SK-N-SH treated with all-trans-retinoic acid at 6 μM for 48 hours (cell line): ENCODE data around the gene GPD1.

Experiments
- ESRRG ChIP-seq: fragments of 250-450 bp; sonication (Bioruptor Pico); IDR thresholded peaks from 2 replicates; pipeline ENCODE4 v1.6.1; 2021; ENCODE audit warnings: mild to moderate bottlenecking
- OSR1 ChIP-seq: fragments of 250-450 bp; sonication (Bioruptor Pico); IDR thresholded peaks from 2 replicates; pipeline ENCODE4 v1.8.0; 2022; ENCODE audit warnings: moderate library complexity, mild to moderate bottlenecking, inconsistent platforms
- ZC3H10 ChIP-seq: fragments of 250-450 bp; sonication (Bioruptor Pico); IDR thresholded peaks from 2 replicates; pipeline ENCODE4 v1.5.1; 2021; ENCODE audit warnings: mild to moderate bottlenecking, moderate library complexity
- ZFP3 ChIP-seq: fragments of 250-450 bp; sonication (Bioruptor Pico); IDR thresholded peaks from 2 replicates; pipeline ENCODE4 v1.5.0; 2020; ENCODE audit warnings: mild to moderate bottlenecking, moderate library complexity
- ZFP30 ChIP-seq: fragments of 450-650 bp; formaldehyde crosslinking; IDR thresholded peaks from 2 replicates; pipeline ENCODE4 v1.5.0; 2022; ENCODE audit warnings: mild to moderate bottlenecking, moderate library complexity
- TF ChIP-seq, protein P1 (sequence below): fragments of 250-450 bp; sonication (Bioruptor Pico); IDR thresholded peaks from 2 replicates; pipeline ENCODE4 v1.8.0; 2020; ENCODE audit warnings: mild to moderate bottlenecking, moderate library complexity, borderline replicate concordance

DNA sequence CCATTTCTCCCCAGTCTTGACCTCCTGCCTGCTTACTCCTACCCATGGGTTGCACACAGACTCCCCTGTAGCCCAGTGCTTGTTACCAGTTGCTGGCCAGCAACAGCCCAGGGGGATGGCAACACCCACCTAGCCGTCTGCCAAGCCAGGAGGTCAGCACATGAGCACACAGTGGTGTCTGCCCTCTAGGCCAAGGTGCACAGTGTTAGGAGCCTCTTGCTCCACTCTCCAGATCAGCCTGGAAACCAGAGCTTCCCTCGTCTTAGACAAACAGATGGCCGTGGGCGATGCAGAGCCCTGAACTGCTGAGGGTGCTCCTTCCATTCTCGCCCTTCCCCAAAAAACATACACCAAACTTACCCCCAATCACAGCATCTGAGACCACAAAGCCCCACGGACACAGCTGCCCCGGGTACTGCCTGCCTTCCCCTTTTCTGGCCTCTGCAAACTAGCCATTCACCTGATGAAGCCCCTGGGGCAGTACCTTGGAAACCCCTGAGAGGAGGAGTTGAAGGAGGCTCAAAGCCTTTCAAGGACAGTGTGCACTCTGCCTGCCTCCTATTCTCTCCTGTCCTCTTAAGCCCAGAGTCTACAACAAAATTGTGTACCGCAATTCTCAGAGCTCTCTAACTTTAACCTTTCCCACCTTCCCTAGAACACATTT is 1.0 kb upstream of the GPD1 start:
- TF ChIP-seq ZFP3 (CRISPR knock-in tag), result no peak
- no peak for TF ChIP-seq ZC3H10 (CRISPR knock-in tag)
- no peak for TF ChIP-seq OSR1
- no peak for TF ChIP-seq ZFP30
- TF ChIP-seq, protein P1, sequence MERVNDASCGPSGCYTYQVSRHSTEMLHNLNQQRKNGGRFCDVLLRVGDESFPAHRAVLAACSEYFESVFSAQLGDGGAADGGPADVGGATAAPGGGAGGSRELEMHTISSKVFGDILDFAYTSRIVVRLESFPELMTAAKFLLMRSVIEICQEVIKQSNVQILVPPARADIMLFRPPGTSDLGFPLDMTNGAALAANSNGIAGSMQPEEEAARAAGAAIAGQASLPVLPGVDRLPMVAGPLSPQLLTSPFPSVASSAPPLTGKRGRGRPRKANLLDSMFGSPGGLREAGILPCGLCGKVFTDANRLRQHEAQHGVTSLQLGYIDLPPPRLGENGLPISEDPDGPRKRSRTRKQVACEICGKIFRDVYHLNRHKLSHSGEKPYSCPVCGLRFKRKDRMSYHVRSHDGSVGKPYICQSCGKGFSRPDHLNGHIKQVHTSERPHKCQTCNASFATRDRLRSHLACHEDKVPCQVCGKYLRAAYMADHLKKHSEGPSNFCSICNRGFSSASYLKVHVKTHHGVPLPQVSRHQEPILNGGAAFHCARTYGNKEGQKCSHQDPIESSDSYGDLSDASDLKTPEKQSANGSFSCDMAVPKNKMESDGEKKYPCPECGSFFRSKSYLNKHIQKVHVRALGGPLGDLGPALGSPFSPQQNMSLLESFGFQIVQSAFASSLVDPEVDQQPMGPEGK (CRISPR knock-in tag), result no peak
- TF ChIP-seq ESRRG (CRISPR knock-in tag), result no peak
